C4-2B (cell line): ENCODE results near the gene TMEM14A.

Experiments used
- CTCF ChIP-seq: fragments of 450-650 bp; conservative IDR thresholded peaks from 2 replicates; pipeline ENCODE4 v1.5.1; 2017; ENCODE audit warnings: mild to moderate bottlenecking
- ZFX ChIP-seq: fragments of 450-650 bp; IDR thresholded peaks from 2 replicates; pipeline ENCODE4 v1.6.1; 2017

GRCh38 chr6:52712136-52712535, 41.2 kb downstream of the TMEM14A start:
- TF ChIP-seq CTCF (no peak), ZFX (no peak)
